IPS-18c (cell line): ENCODE data around the gene RPS3A.

Experiments
- H3K4me3 ChIP-seq: 2 replicates; pipeline ENCODE4 v1.7.0; 2013; ENCODE audit warnings: low read depth, mild to moderate bottlenecking, low read length, moderate library complexity; ENCODE audit not compliant: insufficient read depth
- H3K9me3 ChIP-seq: one replicate; pipeline ENCODE4 v1.6.1; 2013; ENCODE audit warnings: mild to moderate bottlenecking, low read length, moderate library complexity; ENCODE audit not compliant: control insufficient read depth, insufficient read depth

Gene RPS3A

DNA sequence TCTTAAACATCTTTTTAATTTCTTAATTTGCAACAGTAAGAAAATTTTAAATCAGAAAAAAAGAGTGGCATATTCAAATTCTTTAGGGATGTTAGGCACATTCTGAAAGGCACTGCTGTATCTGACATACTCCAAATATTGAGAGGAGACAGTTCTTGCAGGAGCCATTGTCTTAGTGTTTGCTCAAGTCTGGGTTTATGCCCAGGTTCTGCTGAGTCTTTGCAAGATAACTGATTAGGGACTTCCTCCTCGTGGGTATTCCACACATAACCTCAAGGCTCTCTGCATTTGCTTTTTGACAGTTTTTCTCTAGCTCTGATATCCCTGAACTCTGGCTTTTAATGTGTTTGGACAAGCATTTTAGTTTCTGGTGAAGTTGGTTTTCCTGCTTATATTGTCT, 52.6 kb downstream of the RPS3A start:
- Histone ChIP-seq H3K4me3 (no peak overlapping the region), H3K9me3 (peaks cover 2% of the 10 kb centered on the region)

DNA sequence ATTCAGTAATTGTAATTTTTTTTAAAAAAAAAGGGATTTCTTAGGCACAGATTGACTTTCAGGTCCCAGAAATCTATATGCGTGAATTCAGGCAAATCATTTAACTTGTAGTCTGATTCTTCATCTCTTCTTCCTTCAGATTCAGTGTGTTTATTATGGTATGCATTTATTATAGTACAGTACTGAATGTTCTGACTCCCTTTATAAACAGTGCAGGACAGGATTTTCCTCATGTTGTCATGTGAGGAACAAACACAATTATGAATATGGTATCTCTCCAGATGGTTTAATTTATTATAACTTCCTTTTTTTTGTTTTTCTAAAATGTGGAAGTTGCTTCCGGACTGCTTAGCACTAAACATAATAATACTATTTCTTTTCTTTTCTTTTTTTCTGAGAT, 54.2 kb downstream of the RPS3A start:
- peaks cover 2% of the 10 kb centered on the region for H3K9me3 ChIP-seq

More for the DNA sequence above, 54.2 kb downstream of the RPS3A start:
- H3K4me3 ChIP-seq = no peak overlapping the region
